Parathyroid adenoma (tissue), 2 donors: ENCODE data around the gene BNC1.

ENCODE experiments used
- H2AFZ ChIP-seq: fragments of 300-600 bp; sonication (generic); one replicate; pipeline ENCODE4 v1.7.0; 2017; ENCODE audit warnings: antibody characterized with exemption, mild to moderate bottlenecking
- H3K27ac ChIP-seq: fragments of 300-600 bp; sonication (generic); one replicate; pipeline ENCODE4 v1.7.0; 2017
- H3K27me3 ChIP-seq: fragments of 300-600 bp; sonication (generic); one replicate; pipeline ENCODE4 v1.7.0; 2017; ENCODE audit warnings: low read length; ENCODE audit not compliant: control insufficient read depth, insufficient read depth
- H3K36me3 ChIP-seq: fragments of 300-600 bp; sonication (generic); one replicate; pipeline ENCODE4 v1.7.0; 2017; ENCODE audit warnings: low read length; ENCODE audit not compliant: control insufficient read depth, insufficient read depth
- H3K4me1 ChIP-seq: fragments of 300-600 bp; sonication (generic); one replicate; pipeline ENCODE4 v1.7.0; 2017; ENCODE audit warnings: control low read depth
- H3K4me2 ChIP-seq: fragments of 300-600 bp; sonication (generic); one replicate; pipeline ENCODE4 v1.7.0; 2017; ENCODE audit warnings: low read length
- H3K4me3 ChIP-seq: fragments of 300-600 bp; sonication (generic); one replicate; pipeline ENCODE4 v1.7.0; 2017; ENCODE audit warnings: low read depth, low read length
- H3K79me2 ChIP-seq: fragments of 300-600 bp; sonication (generic); one replicate; pipeline ENCODE4 v1.7.0; 2017; ENCODE audit warnings: control low read depth
- H3K9ac ChIP-seq: fragments of 300-600 bp; sonication (generic); one replicate; pipeline ENCODE4 v1.7.0; 2017; ENCODE audit warnings: mild to moderate bottlenecking
- H3K9me3 ChIP-seq: fragments of 300-600 bp; sonication (generic); one replicate; pipeline ENCODE4 v1.7.0; 2017; ENCODE audit warnings: low read length; ENCODE audit not compliant: control insufficient read depth
- CTCF ChIP-seq: fragments of 300-600 bp; sonication (generic); IDR thresholded peaks from one replicate; pipeline ENCODE4 v1.7.0; 2017; ENCODE audit warnings: antibody characterized with exemption, mild to moderate bottlenecking
- donor health status: primary hyperparathyroidism.

BNC1 gene

DNA sequence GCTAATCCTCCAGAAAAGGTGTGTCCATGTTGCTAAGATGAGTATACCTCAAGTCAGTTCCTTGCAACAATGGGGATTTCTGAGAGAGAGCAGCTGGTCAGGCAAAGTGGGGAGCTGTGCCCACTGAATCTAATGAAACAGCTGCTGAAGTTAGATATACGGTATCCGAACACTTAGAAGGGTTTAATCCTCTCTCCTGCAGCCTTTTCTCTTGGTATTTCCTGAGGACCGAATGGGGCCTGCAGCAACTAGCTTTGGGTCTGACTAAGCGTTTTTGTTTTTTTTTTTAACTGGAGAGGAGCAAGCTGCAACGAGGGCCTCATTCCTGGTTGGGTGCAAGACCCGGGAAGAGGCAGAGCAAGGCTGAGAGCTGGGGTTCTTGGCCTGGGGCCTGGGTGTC, 37.6 kb upstream of the BNC1 start:
- Histone ChIP-seq H3K27ac (no peak overlapping the region), H3K4me2 (no peak overlapping the region), H2AFZ (no peak overlapping the region), H3K9me3 (no peaks in the 10 kb centered on the region), H3K4me1 (no peaks in the 10 kb centered on the region), H3K4me3 (no peak overlapping the region), H3K27me3 (no peaks in the 10 kb centered on the region), H3K79me2 (no peaks in the 10 kb centered on the region), H3K9ac (no peak overlapping the region), H3K36me3 (no peaks in the 10 kb centered on the region)
- no peak for TF ChIP-seq CTCF

GRCh38 chr15:83320844-83321243, 36.4 kb upstream of the BNC1 start:
- H3K9ac ChIP-seq = no peak overlapping the region
- H3K79me2 ChIP-seq = no peaks in the 10 kb centered on the region
- H3K4me1 ChIP-seq = no peaks in the 10 kb centered on the region
- no peak overlapping the region for H3K4me3 ChIP-seq
- no peak overlapping the region for H2AFZ ChIP-seq
- no peak for TF ChIP-seq CTCF
- no peaks in the 10 kb centered on the region for H3K27me3 ChIP-seq
- no peaks in the 10 kb centered on the region for H3K9me3 ChIP-seq
- H3K36me3 ChIP-seq = no peaks in the 10 kb centered on the region
- H3K4me2 ChIP-seq = no peak overlapping the region
- no peak overlapping the region for H3K27ac ChIP-seq

- H3K4me2 ChIP-seq = no peak overlapping the region
- H3K79me2 ChIP-seq = no peaks in the 10 kb centered on the region
- no peaks in the 10 kb centered on the region for H3K36me3 ChIP-seq
- H2AFZ ChIP-seq = no peak overlapping the region
- no peaks in the 10 kb centered on the region for H3K27me3 ChIP-seq
- no peak overlapping the region for H3K4me3 ChIP-seq
- H3K27ac ChIP-seq = no peak overlapping the region
- no peak for TF ChIP-seq CTCF
- H3K4me1 ChIP-seq = no peaks in the 10 kb centered on the region
- H3K9me3 ChIP-seq = no peaks in the 10 kb centered on the region
- no peak overlapping the region for H3K9ac ChIP-seq
Measured at GRCh38 chr15:83320404-83320803, 35.9 kb upstream of the BNC1 start.

DNA sequence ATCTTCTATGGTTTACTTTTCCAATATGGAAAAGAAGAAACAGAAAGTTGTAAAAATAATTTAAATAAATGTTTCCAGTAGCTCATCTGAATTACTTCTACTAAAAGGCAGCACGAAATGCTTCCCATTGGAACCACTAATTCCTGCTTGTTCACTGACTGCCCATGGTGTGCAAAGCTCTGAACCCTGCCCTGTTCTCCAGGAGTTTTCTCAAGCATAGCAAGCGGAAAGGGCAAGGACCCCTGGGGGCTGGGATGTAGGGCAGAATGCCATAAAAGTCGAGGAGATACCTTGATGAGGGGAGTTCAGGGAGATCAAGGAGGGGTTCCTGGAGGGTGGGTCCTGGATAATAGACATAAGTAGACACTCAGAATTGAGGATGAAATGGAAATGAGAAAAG, 35.3 kb upstream of the BNC1 start:
- no peaks in the 10 kb centered on the region for H3K36me3 ChIP-seq
- no peak for TF ChIP-seq CTCF

DNA sequence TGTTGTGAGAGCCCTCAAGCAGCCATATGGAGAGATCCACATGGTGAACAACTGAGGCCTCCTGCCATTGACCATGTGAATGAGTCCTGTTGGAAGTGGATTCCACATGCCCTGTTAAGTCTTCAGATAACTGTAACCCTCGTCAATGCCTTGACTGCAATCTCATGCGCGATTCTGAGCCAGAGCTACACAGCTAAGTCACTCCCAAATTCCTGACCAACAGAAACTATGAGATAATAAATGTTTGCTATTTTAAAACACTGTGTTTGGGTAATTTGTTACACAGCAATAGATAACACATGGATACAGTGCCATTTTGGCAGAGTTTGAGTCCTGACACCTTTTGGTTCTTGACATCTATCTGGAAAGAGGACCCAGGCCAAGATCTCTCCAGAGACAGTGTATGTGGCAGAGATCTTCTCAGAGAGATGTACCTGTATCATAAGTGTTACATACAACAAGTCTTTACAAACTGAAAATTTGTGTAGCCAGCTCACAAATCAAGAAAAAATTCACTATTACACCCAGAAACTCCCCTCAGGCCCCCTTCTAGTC, 34.5 kb upstream of the BNC1 start:
- Histone ChIP-seq H3K79me2 (no peaks in the 10 kb centered on the region), H3K4me1 (no peaks in the 10 kb centered on the region), H3K4me3 (no peak overlapping the region), H3K27me3 (no peaks in the 10 kb centered on the region), H3K4me2 (no peak overlapping the region), H3K36me3 (no peaks in the 10 kb centered on the region), H3K27ac (no peak overlapping the region), H2AFZ (no peak overlapping the region), H3K9ac (no peak overlapping the region), H3K9me3 (no peaks in the 10 kb centered on the region)
- no peak for TF ChIP-seq CTCF

More for the DNA sequence above, 35.3 kb upstream of the BNC1 start:
- H3K4me1 ChIP-seq = no peaks in the 10 kb centered on the region
- H3K79me2 ChIP-seq = no peaks in the 10 kb centered on the region
- no peak overlapping the region for H2AFZ ChIP-seq
- H3K27me3 ChIP-seq = no peaks in the 10 kb centered on the region
- H3K9ac ChIP-seq = no peak overlapping the region
- H3K9me3 ChIP-seq = no peaks in the 10 kb centered on the region
- H3K27ac ChIP-seq = no peak overlapping the region
- no peak overlapping the region for H3K4me2 ChIP-seq
- H3K4me3 ChIP-seq = no peak overlapping the region
